H1 (cell line): ENCODE data around the gene LCN12. TPM values are rescaled to one million over a fixed set of nuclear protein-coding genes. Genes with fewer than 3 reads are reported as not detected.

ENCODE experiments used
- CTCF ChIA-PET: fragments of 300-600 bp; sonication (Branson Sonifier 250); formaldehyde crosslinking; loops from one replicate; lab custom pipeline; 2021; ENCODE audit not compliant: partially characterized antibody; lab: Charles Lee
- POLR2A ChIA-PET: fragments of 300-600 bp; sonication (Branson Sonifier 250); formaldehyde crosslinking; loops from one replicate; lab custom pipeline; 2021; ENCODE audit warnings: inconsistent platforms; ENCODE audit not compliant: partially characterized antibody; lab: Charles Lee
- DNase-seq, 2 experiments: peaks; one replicate each; pipeline versions ENCODE4 v3.0.0 to v3.0.0-alpha.2; 2010 to 2022; ENCODE audit warnings: low spot score in 2 of 2, low read depth in 1 of 2, mixed read lengths in 1 of 2
- FAIRE-seq: peaks from 2 replicates; lab custom pipeline; 2011; peaks lifted over from hg19 to GRCh38; lab: Jason Lieb, UNC
- H2AFZ ChIP-seq: 2 replicates; pipeline ENCODE4 v1.8.1; 2012; ENCODE audit warnings: low read length, inconsistent platforms
- H2AK5ac ChIP-seq: 2 replicates; pipeline ENCODE4 v1.6.1; 2013; ENCODE audit warnings: low read depth, low read length
- H2BK120ac ChIP-seq: replicated peaks from 2 replicates; pipeline ENCODE3; 2013; ENCODE audit warnings: low read depth, low read length, inconsistent platforms
- H2BK12ac ChIP-seq: 2 replicates; pipeline ENCODE4 v1.6.1; 2013; ENCODE audit warnings: low read depth, low read length
- H2BK15ac ChIP-seq: 2 replicates; pipeline ENCODE4 v1.6.1; 2013; ENCODE audit warnings: low read length
- H2BK20ac ChIP-seq: 2 replicates; pipeline ENCODE4 v1.6.1; 2013; ENCODE audit warnings: low read length
- H2BK5ac ChIP-seq: 2 replicates; pipeline ENCODE4 v1.6.1; 2013; ENCODE audit warnings: low read depth, low read length
- H3K14ac ChIP-seq: 2 replicates; pipeline ENCODE4 v1.6.1; 2013; ENCODE audit warnings: inconsistent platforms; ENCODE audit not compliant: insufficient read length
- H3K18ac ChIP-seq: 2 replicates; pipeline ENCODE4 v1.6.1; 2013; ENCODE audit warnings: low read length; ENCODE audit errors: extremely low read depth
- H3K23ac ChIP-seq: 2 replicates; pipeline ENCODE4 v1.6.1; 2013; ENCODE audit warnings: inconsistent platforms; ENCODE audit not compliant: insufficient read length
- H3K23me2 ChIP-seq: 2 replicates; pipeline ENCODE4 v1.6.1; 2013; ENCODE audit warnings: low read depth, low read length
- H3K27ac ChIP-seq: 2 replicates; pipeline ENCODE4 v1.6.1; 2011; ENCODE audit warnings: low read depth, low read length, inconsistent platforms
- H3K27me3 ChIP-seq, 4 experiments: replicated peaks in 1 of 4; 1 replicate in 1 of 4; 2 replicates in 3 of 4; pipeline versions ENCODE4 v1.6.1 to v1.8.1; 2011 to 2013; ENCODE audit warnings: low read length in 3 of 4, mild to moderate bottlenecking in 3 of 4, inconsistent platforms in 2 of 4, mixed read lengths in 2 of 4, moderate library complexity in 1 of 4; ENCODE audit not compliant: control insufficient read depth in 3 of 4, insufficient read depth in 3 of 4; ENCODE audit errors: extremely low read depth in 1 of 4
- H3K36me3 ChIP-seq, 4 experiments: 2 replicates each; pipeline versions ENCODE4 v1.6.1 to v1.8.1; 2011 to 2013; ENCODE audit warnings: mild to moderate bottlenecking in 4 of 4, low read length in 3 of 4, moderate library complexity in 2 of 4, control low read depth in 1 of 4, inconsistent platforms in 1 of 4; ENCODE audit not compliant: insufficient read depth in 4 of 4, control insufficient read depth in 2 of 4
- H3K4ac ChIP-seq: replicated peaks from 2 replicates; pipeline ENCODE3; 2013; ENCODE audit warnings: low read length, low read depth, mixed read lengths, inconsistent platforms; ENCODE audit not compliant: insufficient read length
- H3K4me1 ChIP-seq, 4 experiments: replicated peaks in 1 of 4; 1 replicate in 1 of 4; 2 replicates in 3 of 4; pipeline versions ENCODE4 v1.6.1 to v1.8.1; 2011 to 2013; ENCODE audit warnings: low read length in 3 of 4, inconsistent platforms in 2 of 4, mixed read lengths in 1 of 4; ENCODE audit not compliant: insufficient read depth in 4 of 4, control insufficient read depth in 3 of 4
- H3K4me2 ChIP-seq, 2 experiments: 2 replicates each; pipeline versions ENCODE4 v1.6.1 to v1.8.1; 2011 to 2013; ENCODE audit warnings: low read depth in 2 of 2, low read length in 2 of 2, control low read depth in 1 of 2, inconsistent platforms in 1 of 2, mild to moderate bottlenecking in 1 of 2; ENCODE audit not compliant: insufficient read depth in 1 of 2
- H3K4me3 ChIP-seq, 4 experiments: fragments of 200-600, 300-600 bp in 1 of 4; sonication (generic), shearing (Covaris generic), sonication (Bioruptor Twin) in 1 of 4; 2 replicates each; pipeline versions ENCODE4 v1.5.1 to v1.8.1; 2011 to 2016; ENCODE audit warnings: low read length in 4 of 4, low read depth in 3 of 4, control low read depth in 2 of 4, inconsistent platforms in 2 of 4, mild to moderate bottlenecking in 2 of 4, mixed read lengths in 1 of 4, moderate library complexity in 1 of 4; ENCODE audit not compliant: insufficient read depth in 2 of 4; ENCODE audit errors: extremely low read depth in 1 of 4
- H3K56ac ChIP-seq: replicated peaks from 2 replicates; pipeline ENCODE3; 2013; ENCODE audit warnings: low read depth, mild to moderate bottlenecking, mixed read lengths, low read length, inconsistent platforms; ENCODE audit not compliant: insufficient read length
- H3K79me1 ChIP-seq: 2 replicates; pipeline ENCODE4 v1.6.1; 2013; ENCODE audit warnings: low read depth, low read length, control low read depth
- H3K79me2 ChIP-seq, 2 experiments: 2 replicates each; pipeline versions ENCODE4 v1.6.1 to v1.8.1; 2012 to 2013; ENCODE audit warnings: low read length in 2 of 2, mild to moderate bottlenecking in 2 of 2, inconsistent platforms in 1 of 2; ENCODE audit not compliant: insufficient read depth in 2 of 2, control insufficient read depth in 1 of 2
- H3K9ac ChIP-seq, 4 experiments: replicated peaks in 1 of 4; 1 replicate in 1 of 4; 2 replicates in 3 of 4; pipeline versions ENCODE4 v1.6.1 to v1.8.1; 2011 to 2013; ENCODE audit warnings: low read depth in 3 of 4, low read length in 3 of 4, control low read depth in 2 of 4, mild to moderate bottlenecking in 2 of 4, moderate library complexity in 2 of 4, inconsistent platforms in 1 of 4; ENCODE audit errors: extremely low read depth in 1 of 4
- H3K9me3 ChIP-seq, 2 experiments: 2 replicates each; pipeline versions ENCODE4 v1.6.1 to v1.8.1; 2012 to 2013; ENCODE audit warnings: mild to moderate bottlenecking in 2 of 2, moderate library complexity in 2 of 2, control low read depth in 1 of 2, inconsistent platforms in 1 of 2, low read depth in 1 of 2, low read length in 1 of 2, mixed read lengths in 1 of 2; ENCODE audit not compliant: insufficient read depth in 2 of 2
- H4K20me1 ChIP-seq, 2 experiments: replicated peaks in 1 of 2; 2 replicates each; pipeline versions ENCODE3 to v1.8.1; 2011 to 2013; ENCODE audit warnings: inconsistent platforms in 2 of 2, low read length in 2 of 2, mild to moderate bottlenecking in 1 of 2; ENCODE audit not compliant: insufficient read depth in 2 of 2, control insufficient read depth in 1 of 2
- H4K5ac ChIP-seq: 2 replicates; pipeline ENCODE4 v1.6.1; 2013; ENCODE audit warnings: low read length, low read depth, mixed read lengths, inconsistent platforms; ENCODE audit not compliant: insufficient read length
- H4K8ac ChIP-seq: 2 replicates; pipeline ENCODE4 v1.8.0; 2013; ENCODE audit warnings: mild to moderate bottlenecking, moderate library complexity, low read length, inconsistent platforms; ENCODE audit not compliant: insufficient read depth; ENCODE audit errors: extremely low read depth
- H4K91ac ChIP-seq: replicated peaks from 2 replicates; pipeline ENCODE3; 2013; ENCODE audit warnings: low read length, mixed read lengths, inconsistent platforms; ENCODE audit not compliant: insufficient read length
- CBX5 ChIP-seq: fragments of 300-800, 300-1000 bp; sonication (generic); IDR thresholded peaks from 2 replicates; pipeline ENCODE4 v1.7.1; 2016; ENCODE audit warnings: antibody characterized with exemption, low read length, low read depth
- CTBP2 ChIP-seq: IDR thresholded peaks from 2 replicates; pipeline ENCODE4 v1.7.0; 2011; ENCODE audit warnings: borderline replicate concordance, mild to moderate bottlenecking, moderate library complexity, mixed read lengths, low read length; ENCODE audit not compliant: insufficient read depth, insufficient read length
- EZH2 ChIP-seq: fragments of 200-600 bp; sonication (generic); IDR thresholded peaks from 2 replicates; pipeline ENCODE4 v1.7.1; 2012; ENCODE audit warnings: low read depth, mild to moderate bottlenecking, moderate library complexity, low read length, inconsistent platforms; ENCODE audit not compliant: severe bottlenecking
- HDAC6 ChIP-seq: IDR thresholded peaks from one replicate; pipeline ENCODE4 v1.7.1; 2012; ENCODE audit warnings: low read depth, mild to moderate bottlenecking, inconsistent platforms, low read length, moderate library complexity
- MAFK ChIP-seq: IDR thresholded peaks from 2 replicates; pipeline ENCODE4 v1.6.1; 2012; ENCODE audit warnings: low read depth, mild to moderate bottlenecking, improper control_type of control experiment, low read length
- RXRA ChIP-seq: IDR thresholded peaks from 2 replicates; pipeline ENCODE4 v1.6.1; 2011; ENCODE audit warnings: low read depth, mild to moderate bottlenecking, low read length, moderate library complexity; ENCODE audit not compliant: insufficient read depth
- SIN3A ChIP-seq, 2 experiments: IDR thresholded peaks in 1 of 2; conservative IDR thresholded peaks in 1 of 2; 2 replicates each; pipeline ENCODE4 v1.6.1; 2011 to 2012; ENCODE audit warnings: low read length in 2 of 2, improper control_type of control experiment in 1 of 2, low read depth in 1 of 2, mild to moderate bottlenecking in 1 of 2
- SRF ChIP-seq: IDR thresholded peaks from 2 replicates; pipeline ENCODE4 v1.6.1; 2011; ENCODE audit warnings: mild to moderate bottlenecking, low read depth, low read length, moderate library complexity
- YY1 ChIP-seq: IDR thresholded peaks from 2 replicates; pipeline ENCODE4 v1.6.1; 2011; ENCODE audit warnings: low read depth, mild to moderate bottlenecking, low read length
- WGBS, 2 experiments: shearing (Covaris generic) in 1 of 2; methylation state at CpG; one replicate each; pipeline versions ENCODE4 v1.1.6 to v1.1.7; 2013 to 2015; ENCODE audit warnings: low lambda C conversion rate in 2 of 2, mixed read lengths in 2 of 2, inconsistent platforms in 1 of 2, low coverage in 1 of 2, missing lambda C conversion rate in 1 of 2; ENCODE audit not compliant: insufficient replicate concordance in 2 of 2, insufficient coverage in 1 of 2, insufficient read length in 1 of 2; ENCODE audit errors: extremely low coverage in 1 of 2, missing lambda C conversion rate in 1 of 2; 5-methylcytosine and 5-hydroxymethylcytosine counted together
- polyA plus RNA-seq, 7 experiments: library from polyadenylated mRNA; depleted of rRNA in 3 of 7; stranded (reverse) in 5 of 7; unstranded in 2 of 7; fragments of >200 nt in 5 of 7; fragments of 200-250 nt in 2 of 7; gene quantifications; 1 replicate in 5 of 7; 2 replicates in 1 of 7; 4 replicates in 1 of 7; pipeline versions ENCODE4 v1.2.1 to v1.2.3, GENCODE V29; 2011 to 2013; ENCODE audit warnings: missing spikeins in 2 of 7, mixed read lengths in 2 of 7
- total RNA-seq: library from RNA; stranded (reverse); fragmentation: NEBNext Ultra II Directional; extraction: Animal tissue kit (Norgen Biotek cat#: 25700); gene quantifications from 2 replicates; pipeline ENCODE4 v1.2.1, GENCODE V29; 2021
- TF ChIP-seq, protein P1 (sequence below): IDR thresholded peaks from 2 replicates; pipeline ENCODE4 v1.6.1; 2012; ENCODE audit warnings: inconsistent platforms

Gene LCN12
- total and polyA plus RNA-seq, 2 of the 8 experiments (the other 6 are each of a cell fraction or from before 2014, with no cell fraction given) = 1.1 to 1.7 TPM

DNA sequence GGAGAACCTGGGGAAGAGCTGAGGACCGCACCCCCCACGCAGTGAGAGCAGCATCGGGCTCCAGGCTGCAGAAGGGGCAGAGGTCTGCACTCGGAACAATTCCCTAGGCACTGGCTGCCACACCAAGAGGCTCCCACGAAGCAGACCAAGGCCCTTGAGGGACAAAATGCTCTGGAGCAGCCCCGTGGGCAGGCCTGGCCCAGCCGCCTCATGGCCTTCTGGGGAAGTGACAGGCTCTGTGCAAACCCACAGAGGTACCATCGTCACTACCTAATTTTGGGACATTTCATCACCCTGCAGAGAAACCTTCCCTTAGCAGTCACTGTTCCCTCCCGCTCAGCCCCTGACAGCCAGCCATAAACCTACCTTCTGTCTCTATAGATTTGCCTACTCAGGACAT is 23.5 kb upstream of the LCN12 start:
- no peak overlapping the region for H2BK5ac ChIP-seq
- FAIRE-seq (no peak), DNase-seq (no peak)
- H3K79me2 ChIP-seq = no peaks in the 10 kb centered on the region; a peak in 1 of 4 replicates
- no peak overlapping the region for H3K4ac ChIP-seq
- peaks cover 0 to 1% (median 0%) of the 10 kb centered on the region in 4 experiments; a peak in 1 of 7 replicates for H3K4me1 ChIP-seq
- peaks cover 4 to 23% (median 17%) of the 10 kb centered on the region in 4 experiments; a peak in 7 of 8 replicates for H3K36me3 ChIP-seq
- H4K91ac ChIP-seq = no peak overlapping the region
- 88% methylated on average over 9 of the region's 9 CpGs; no CpG with 5 or more reads in 1 of the 2 experiments for WGBS, 2 experiments
- no peak overlapping the region for H4K8ac ChIP-seq
- H2AFZ ChIP-seq = no peak overlapping the region
- H2BK15ac ChIP-seq = no peak overlapping the region
- H2AK5ac ChIP-seq = no peak overlapping the region
- H3K56ac ChIP-seq = no peak overlapping the region
- H3K23ac ChIP-seq = no peak overlapping the region
- H3K9ac ChIP-seq = no peak overlapping the region; a peak in 1 of 7 replicates
- no peaks in the 10 kb centered on the region for H3K9me3 ChIP-seq
- H3K4me2 ChIP-seq = no peak overlapping the region
- H3K23me2 ChIP-seq = no peaks in the 10 kb centered on the region
- no peaks in the 10 kb centered on the region; the same call in 1 of the 2 replicates for H3K79me1 ChIP-seq
- no peak overlapping the region for H2BK20ac ChIP-seq
- no peak overlapping the region for H2BK12ac ChIP-seq
- no peak overlapping the region for H3K14ac ChIP-seq
- peaks cover 0 to 12% of the 10 kb centered on the region in 2 experiments for H4K20me1 ChIP-seq
- H3K4me3 ChIP-seq = no peak overlapping the region
- H2BK120ac ChIP-seq = no peak overlapping the region
- H3K27me3 ChIP-seq = no peaks in the 10 kb centered on the region
- H3K27ac ChIP-seq = no peak overlapping the region
- H4K5ac ChIP-seq = no peak overlapping the region
- TF ChIP-seq CTBP2 (no peak), SIN3A (conservative IDR thresholded peaks at IDR 0.05 in 1 of 2, IDR thresholded peaks at IDR 0.05 in 1 of 2; ENCODE audit: low read depth in 1 of 2, low read length in 2 of 2) (no peak), CBX5 (no peak), SRF (no peak), RXRA (no peak), EZH2 (no peak), MAFK (no peak), HDAC6 (no peak), YY1 (no peak)
- TF ChIP-seq, protein P1, sequence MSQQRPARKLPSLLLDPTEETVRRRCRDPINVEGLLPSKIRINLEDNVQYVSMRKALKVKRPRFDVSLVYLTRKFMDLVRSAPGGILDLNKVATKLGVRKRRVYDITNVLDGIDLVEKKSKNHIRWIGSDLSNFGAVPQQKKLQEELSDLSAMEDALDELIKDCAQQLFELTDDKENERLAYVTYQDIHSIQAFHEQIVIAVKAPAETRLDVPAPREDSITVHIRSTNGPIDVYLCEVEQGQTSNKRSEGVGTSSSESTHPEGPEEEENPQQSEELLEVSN = no peak
- ChIA-PET POLR2A (interaction anchor here (0.6 kb wide), 1 partner anchor 562 kb away, joined by 3 read pairs; no protein-coding TSS in a partner anchor), CTCF (interaction anchor here (0.6 to 0.7 kb wide), 2 partner anchors 30 to 48 kb away, joined by 3 read pairs; no protein-coding TSS in a partner anchor)
- H3K18ac ChIP-seq = no peak overlapping the region
